Activated CD8-positive, alpha-beta memory T cell treated with anti-CD3 and anti-CD28 coated beads for 48 hours (primary cell): ENCODE measurements around the gene SORL1.

Source experiments
- DNase-seq, 3 experiments: peaks; one replicate each; pipeline ENCODE4 v3.0.0-alpha.2; 2020; ENCODE audit warnings: low read depth in 2 of 3, low spot score in 2 of 3

The SORL1 gene

GRCh38 chr11:121508449-121508848 lies 56.3 kb downstream of the SORL1 start:
- DNase-seq: no peak

- DNase-seq: no peak
Measured at GRCh38 chr11:121510438-121510837, 58.3 kb downstream of the SORL1 start.

- DNase-seq: no peak
Measured at GRCh38 chr11:121512468-121513465, 60.7 kb downstream of the SORL1 start.

DNA sequence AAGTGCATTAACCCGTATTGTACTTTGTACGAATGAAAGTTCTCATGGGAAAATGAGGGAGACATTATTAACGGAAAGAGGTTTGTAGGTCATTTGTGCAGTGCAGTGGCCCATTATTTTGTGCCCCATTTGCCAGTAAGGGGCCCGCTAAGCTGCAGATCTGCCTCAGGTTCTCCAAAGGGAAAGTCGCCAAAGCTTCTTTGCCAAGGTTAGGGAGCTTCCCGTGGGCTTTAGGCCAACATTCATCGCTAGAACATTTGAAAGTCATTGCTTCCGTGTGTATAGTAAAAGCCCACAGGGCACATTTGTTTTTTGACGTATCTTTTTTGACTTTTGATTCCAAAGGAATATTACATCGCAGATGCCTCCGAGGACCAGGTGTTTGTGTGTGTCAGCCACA lies 61.7 kb downstream of the SORL1 start:
- no peak for DNase-seq

DNA sequence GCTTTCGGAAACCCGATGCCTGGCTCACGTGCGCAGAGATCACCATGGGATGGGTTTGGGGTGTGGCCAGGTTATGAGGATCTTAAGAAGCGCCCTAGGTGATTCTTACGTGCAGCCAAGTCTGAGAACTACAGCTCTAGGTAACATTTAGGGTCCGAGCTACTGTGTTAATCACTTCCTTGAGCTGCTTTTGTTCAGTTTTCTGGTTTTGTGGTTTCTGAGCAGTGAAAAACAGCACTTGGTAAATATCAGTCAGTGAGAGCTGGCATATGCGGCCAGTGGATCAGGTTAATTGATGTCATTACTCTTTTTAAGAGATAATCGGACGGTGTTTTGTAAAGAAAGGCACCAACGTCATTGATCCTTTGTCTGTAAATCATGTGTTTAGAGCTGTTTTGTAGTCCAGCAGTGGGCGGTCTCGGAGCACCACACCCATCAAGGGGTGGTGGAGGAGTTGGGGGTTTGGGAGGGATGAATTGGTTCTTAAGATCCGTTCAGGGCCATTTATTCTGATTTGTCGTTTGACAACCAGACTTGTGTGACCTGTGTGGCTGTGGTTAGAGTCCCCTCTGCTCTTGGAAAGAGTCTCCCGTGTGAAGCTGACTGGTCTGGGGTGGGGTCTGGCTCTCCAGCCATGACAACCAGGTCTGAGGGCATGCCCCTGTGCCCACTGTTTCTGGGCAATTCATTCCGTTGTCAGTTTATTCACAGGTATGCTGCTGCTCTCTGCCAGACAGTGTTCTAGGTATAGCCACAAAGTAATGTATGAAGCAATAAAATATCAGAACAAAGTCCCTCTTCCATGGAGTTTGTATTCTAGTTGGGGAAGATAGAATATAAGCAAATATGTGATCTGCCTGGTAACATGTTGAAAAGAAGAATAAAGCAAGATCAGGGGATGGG lies 62.6 kb downstream of the SORL1 start:
- no peak for DNase-seq

GRCh38 chr11:121515335-121515671 lies 63.2 kb downstream of the SORL1 start:
- no peak for DNase-seq

DNA sequence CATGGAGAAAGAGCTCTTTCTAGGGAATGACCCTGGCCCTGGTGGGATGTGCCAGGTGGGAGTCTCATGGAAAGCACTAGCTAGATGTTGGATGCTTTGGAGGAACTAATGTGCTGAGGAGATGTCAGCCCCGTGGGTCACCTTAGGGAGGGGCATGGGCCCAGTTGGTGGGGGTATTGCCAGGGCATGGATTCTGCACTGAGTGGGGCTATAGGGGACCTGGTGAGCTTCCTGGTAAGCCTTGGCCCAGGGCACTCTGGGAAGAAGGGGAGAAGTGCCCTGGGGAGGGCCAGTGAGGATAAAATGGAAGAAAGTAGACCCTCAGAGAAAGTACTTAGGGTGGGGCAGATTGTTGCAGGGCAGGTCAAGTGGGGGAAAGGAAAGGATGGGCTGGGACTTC lies 65.9 kb downstream of the SORL1 start:
- DNase-seq: no peak

DNA sequence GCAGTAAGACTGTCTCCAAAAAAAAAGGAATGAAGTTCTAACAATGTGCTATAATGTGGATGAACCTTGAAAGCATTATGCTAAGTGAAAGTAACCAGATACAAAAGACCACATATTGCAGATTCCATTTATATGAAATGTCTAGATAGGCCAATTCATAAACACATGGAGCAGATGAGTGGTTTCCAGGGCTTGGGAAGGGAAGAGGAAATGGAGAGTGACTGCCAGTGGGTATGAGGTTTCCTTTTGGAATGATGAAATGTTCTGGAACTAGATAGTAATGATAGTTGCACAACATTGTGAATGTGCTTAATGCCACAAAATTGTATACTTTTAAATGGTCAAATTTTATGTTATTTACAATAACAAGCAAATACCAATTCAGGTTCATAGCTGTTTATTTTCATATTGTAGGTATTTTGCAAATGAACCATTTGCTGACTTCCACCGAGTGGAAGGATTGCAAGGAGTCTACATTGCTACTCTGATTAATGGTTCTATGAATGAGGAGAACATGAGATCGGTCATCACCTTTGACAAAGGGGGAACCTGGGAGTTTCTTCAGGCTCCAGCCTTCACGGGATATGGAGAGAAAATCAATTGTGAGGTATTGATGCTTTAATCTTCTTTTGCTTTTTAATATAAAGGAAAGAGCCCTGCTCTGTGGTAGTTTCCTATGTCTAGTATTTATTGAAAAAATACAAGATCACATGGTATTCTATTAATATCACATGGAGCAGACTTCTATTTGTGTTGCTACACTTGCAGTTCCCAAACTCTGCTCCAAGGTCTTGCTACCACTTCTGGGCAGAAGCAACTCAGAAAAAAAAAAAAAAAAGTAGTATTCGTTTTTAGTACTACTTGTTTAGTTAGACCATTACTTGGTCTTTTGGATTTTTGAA lies 68.4 kb downstream of the SORL1 start:
- DNase-seq: no peak

GRCh38 chr11:121521145-121522042 lies 69.3 kb downstream of the SORL1 start:
- DNase-seq: no peak

DNA sequence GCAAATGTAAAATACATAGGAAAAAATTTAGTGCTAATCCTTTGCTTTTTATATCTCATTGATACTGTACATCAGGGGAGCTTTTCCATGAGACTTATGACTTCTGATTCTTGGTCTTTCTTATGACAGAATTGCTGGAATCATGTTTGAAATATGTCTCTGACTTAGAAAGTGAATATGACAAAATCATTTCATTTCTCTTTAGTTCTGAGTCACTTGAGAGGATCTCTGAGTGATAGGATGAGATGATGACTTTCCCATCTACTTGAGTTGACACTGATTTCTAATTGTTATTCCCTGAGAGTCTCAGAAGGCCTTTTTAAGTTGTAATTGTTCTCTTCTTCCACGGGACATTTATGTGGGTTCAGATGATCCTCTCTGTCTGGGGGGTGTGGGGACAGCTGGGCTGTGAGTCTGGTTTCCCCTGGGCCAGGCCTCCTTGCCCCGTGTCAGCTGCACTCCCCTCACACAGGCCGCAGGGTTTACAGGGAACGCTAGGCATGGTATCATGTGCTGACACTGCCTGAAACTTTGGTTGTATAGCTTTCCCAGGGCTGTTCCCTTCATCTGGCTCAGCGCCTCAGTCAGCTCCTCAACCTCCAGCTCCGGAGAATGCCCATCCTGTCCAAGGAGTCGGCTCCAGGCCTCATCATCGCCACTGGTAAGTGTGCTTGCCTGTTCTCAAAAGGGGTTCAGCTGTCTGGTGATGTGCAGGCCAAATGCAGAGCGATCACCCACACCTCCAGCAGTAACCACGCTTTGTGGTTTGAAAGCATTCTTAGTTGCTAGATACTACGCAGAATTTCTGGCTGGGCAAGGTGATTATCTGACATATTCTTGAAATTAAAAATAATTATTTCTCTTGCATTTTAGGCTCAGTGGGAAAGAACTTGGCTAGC lies 70.2 kb downstream of the SORL1 start:
- DNase-seq: no peak

- DNase-seq: no peak
Measured at GRCh38 chr11:121523581-121524232, 71.6 kb downstream of the SORL1 start.

DNA sequence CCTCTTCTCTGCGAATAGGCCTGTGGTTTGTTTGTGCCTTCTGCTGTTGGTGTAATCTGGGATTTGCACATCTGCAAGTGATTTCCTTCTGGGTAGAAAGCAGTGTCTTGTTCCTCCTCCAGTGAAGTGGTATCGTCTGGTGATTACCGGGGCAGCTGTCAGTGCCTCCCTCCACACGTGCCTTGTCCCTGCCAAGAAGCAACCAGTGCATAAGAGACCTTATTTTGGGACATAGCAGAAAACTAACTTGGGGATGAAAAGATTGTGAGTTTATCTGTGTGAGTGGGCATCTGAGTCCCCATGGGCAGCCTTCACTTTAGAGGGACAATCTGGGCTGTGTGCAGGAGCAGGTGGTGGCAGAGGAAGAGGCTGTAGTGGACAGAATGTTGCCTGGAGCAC lies 72.1 kb downstream of the SORL1 start:
- DNase-seq: no peak

DNA sequence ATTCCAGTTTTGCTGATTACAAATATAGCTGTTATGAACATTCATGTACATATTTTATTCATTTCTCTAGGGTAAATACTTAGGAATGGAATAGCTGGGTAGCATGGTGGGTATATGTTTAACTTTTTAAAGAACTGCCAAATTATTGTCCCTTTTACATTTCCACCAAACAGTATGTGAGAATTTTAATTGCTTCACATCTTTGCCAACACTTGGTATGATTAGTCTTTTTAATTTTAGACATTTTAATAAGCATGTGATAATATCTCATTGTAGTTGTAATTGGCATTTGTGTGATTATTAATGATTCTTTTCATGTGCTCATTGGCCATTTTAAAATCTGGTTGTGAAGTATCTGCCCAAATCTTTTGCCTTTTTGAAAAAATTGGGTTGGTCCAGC lies 73.3 kb downstream of the SORL1 start:
- no peak for DNase-seq

GRCh38 chr11:121530257-121530656 lies 78.1 kb downstream of the SORL1 start:
- no peak for DNase-seq

DNA sequence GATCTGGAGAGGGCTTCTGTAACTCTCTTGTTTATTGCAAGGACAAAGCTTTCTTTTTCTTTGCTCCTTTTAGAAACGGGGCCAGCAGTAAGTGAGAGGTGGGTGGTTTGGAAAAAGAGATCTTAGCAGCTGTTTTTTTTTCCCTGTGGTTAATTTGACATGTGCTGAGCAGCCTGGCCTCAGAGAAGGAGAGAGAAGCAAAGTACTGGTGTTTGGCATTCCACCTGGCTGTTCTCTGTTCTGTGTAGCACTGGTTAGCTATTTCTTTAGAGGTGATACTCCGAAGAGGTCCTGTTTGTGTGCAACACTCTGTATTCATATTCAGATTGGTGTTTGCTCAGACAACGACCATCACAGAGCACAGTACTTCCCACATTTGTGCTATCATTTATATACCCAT lies 81.5 kb downstream of the SORL1 start:
- DNase-seq: no peak

- DNase-seq: no peak
Measured at GRCh38 chr11:121534131-121535093, 82.3 kb downstream of the SORL1 start.

DNA sequence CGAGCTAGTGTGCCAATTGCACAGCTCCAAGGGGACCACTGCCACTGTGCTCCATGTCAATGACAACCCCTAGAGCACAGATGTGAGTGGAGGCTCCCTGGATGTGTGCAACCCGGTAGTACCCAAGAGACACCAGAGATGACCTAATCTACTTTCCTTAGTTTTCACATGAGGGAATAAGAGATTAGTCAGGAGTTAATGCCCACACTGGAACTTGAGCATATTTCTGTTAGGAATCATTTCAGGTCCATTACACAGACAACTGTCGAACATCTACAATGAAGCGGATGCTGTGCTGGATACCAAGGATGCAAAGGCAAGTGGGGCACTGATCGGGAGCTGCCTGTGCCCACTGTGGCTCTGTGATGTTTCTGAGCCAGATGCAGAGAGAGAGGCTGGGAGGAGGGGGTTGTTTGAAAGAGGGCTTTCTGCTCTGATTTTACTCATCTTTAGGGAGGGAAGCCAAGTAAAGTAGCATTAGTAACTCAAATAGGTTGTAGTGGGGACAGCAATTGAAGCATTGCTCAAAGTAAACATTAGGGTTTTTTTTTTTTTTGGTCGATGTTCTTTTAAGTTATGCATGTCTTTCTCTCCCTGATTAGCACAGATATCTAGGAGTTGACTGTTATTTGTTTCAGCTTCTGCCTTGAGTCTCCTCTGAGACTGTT lies 83.1 kb downstream of the SORL1 start:
- no peak for DNase-seq
